ENCODE data around the gene DYRK4.

The DYRK4 gene

GRCh38 chr12:4610481-4610880, 48.5 kb downstream of the DYRK4 start:
- H3K4me1 ChIP-seq (ENCODE audit: control insufficient read depth, low read length): peaks cover 4% of the 10 kb centered on the region
- H3K9me3 ChIP-seq (ENCODE audit: control insufficient read depth, insufficient read depth, low read length): no peaks in the 10 kb centered on the region
- no peak overlapping the region for H3K4me2 ChIP-seq (ENCODE audit: low read length)
- peaks cover 20% of the 10 kb centered on the region for H3K36me3 ChIP-seq (ENCODE audit: control insufficient read depth, low read length)
- no peaks in the 10 kb centered on the region for H3K9me2 ChIP-seq (replicated peaks; ENCODE audit: control insufficient read depth, low read length)
- H3K27me3 ChIP-seq (ENCODE audit: control insufficient read depth, low read length): no peaks in the 10 kb centered on the region
- no peak overlapping the region for H3K4me3 ChIP-seq (ENCODE audit: low read length)
- H3F3A ChIP-seq (ENCODE audit: control insufficient read depth, insufficient read depth): no peaks in the 10 kb centered on the region
- no peak overlapping the region for H3K27ac ChIP-seq (ENCODE audit: low read depth, low read length)
- TF ChIP-seq CTCF (IDR thresholded peaks at IDR 0.05; ENCODE audit: low read depth, low read length, poor library complexity, severe bottlenecking): no peak
- no peak for TF ChIP-seq EZH2phosphoT487 (IDR thresholded peaks at IDR 0.05; ENCODE audit: borderline replicate concordance, low read length)
- H4K20me1 ChIP-seq (ENCODE audit: control insufficient read depth, insufficient read depth, low read depth, low read length): no peaks in the 10 kb centered on the region
- peaks cover 13% of the 10 kb centered on the region for H3K79me2 ChIP-seq (ENCODE audit: control insufficient read depth, low read length)

- H3K4me2 ChIP-seq (ENCODE audit: low read length): no peak overlapping the region
- no peaks in the 10 kb centered on the region for H3K79me2 ChIP-seq (ENCODE audit: control insufficient read depth, low read length)
- peaks cover 16% of the 10 kb centered on the region for H3K36me3 ChIP-seq (ENCODE audit: control insufficient read depth, low read length)
- H4K20me1 ChIP-seq (ENCODE audit: control insufficient read depth, insufficient read depth, low read depth, low read length): no peaks in the 10 kb centered on the region
- TF ChIP-seq EZH2phosphoT487 (IDR thresholded peaks at IDR 0.05; ENCODE audit: borderline replicate concordance, low read length): no peak
- TF ChIP-seq CTCF (IDR thresholded peaks at IDR 0.05; ENCODE audit: low read depth, low read length, poor library complexity, severe bottlenecking): no peak
- no peaks in the 10 kb centered on the region for H3K4me1 ChIP-seq (ENCODE audit: control insufficient read depth, low read length)
- H3K9me3 ChIP-seq (ENCODE audit: control insufficient read depth, insufficient read depth, low read length): no peaks in the 10 kb centered on the region
- no peak overlapping the region for H3K27ac ChIP-seq (ENCODE audit: low read depth, low read length)
- no peak overlapping the region for H3K4me3 ChIP-seq (ENCODE audit: low read length)
- no peaks in the 10 kb centered on the region for H3F3A ChIP-seq (ENCODE audit: control insufficient read depth, insufficient read depth)
- H3K27me3 ChIP-seq (ENCODE audit: control insufficient read depth, low read length): no peaks in the 10 kb centered on the region
- H3K9me2 ChIP-seq (replicated peaks; ENCODE audit: control insufficient read depth, low read length): no peaks in the 10 kb centered on the region
Observed at GRCh38 chr12:4615667-4616066, 53.7 kb downstream of the DYRK4 start.

- Histone ChIP-seq H3K36me3 (ENCODE audit: control insufficient read depth, low read length) (no peaks in the 10 kb centered on the region), H3F3A (ENCODE audit: control insufficient read depth, insufficient read depth) (no peaks in the 10 kb centered on the region), H3K79me2 (ENCODE audit: control insufficient read depth, low read length) (no peaks in the 10 kb centered on the region), H3K4me1 (ENCODE audit: control insufficient read depth, low read length) (no peaks in the 10 kb centered on the region), H3K4me2 (ENCODE audit: low read length) (no peak overlapping the region), H3K4me3 (ENCODE audit: low read length) (no peak overlapping the region), H3K9me2 (replicated peaks; ENCODE audit: control insufficient read depth, low read length) (no peaks in the 10 kb centered on the region), H3K9me3 (ENCODE audit: control insufficient read depth, insufficient read depth, low read length) (no peaks in the 10 kb centered on the region), H3K27me3 (ENCODE audit: control insufficient read depth, low read length) (no peaks in the 10 kb centered on the region), H3K27ac (ENCODE audit: low read depth, low read length) (no peak overlapping the region), H4K20me1 (ENCODE audit: control insufficient read depth, insufficient read depth, low read depth, low read length) (no peaks in the 10 kb centered on the region)
- TF ChIP-seq EZH2phosphoT487 (IDR thresholded peaks at IDR 0.05; ENCODE audit: borderline replicate concordance, low read length): no peak
- TF ChIP-seq CTCF (IDR thresholded peaks at IDR 0.05; ENCODE audit: low read depth, low read length, poor library complexity, severe bottlenecking): no peak
Observed at GRCh38 chr12:4621511-4621910, 59.5 kb downstream of the DYRK4 start.

- Histone ChIP-seq H3K4me3 (ENCODE audit: low read length) (no peak overlapping the region), H3K4me2 (ENCODE audit: low read length) (no peak overlapping the region), H3K9me2 (replicated peaks; ENCODE audit: control insufficient read depth, low read length) (no peaks in the 10 kb centered on the region), H3F3A (ENCODE audit: control insufficient read depth, insufficient read depth) (no peaks in the 10 kb centered on the region), H3K27ac (ENCODE audit: low read depth, low read length) (no peak overlapping the region), H3K9me3 (ENCODE audit: control insufficient read depth, insufficient read depth, low read length) (no peaks in the 10 kb centered on the region), H3K79me2 (ENCODE audit: control insufficient read depth, low read length) (no peaks in the 10 kb centered on the region), H3K36me3 (ENCODE audit: control insufficient read depth, low read length) (no peaks in the 10 kb centered on the region), H3K27me3 (ENCODE audit: control insufficient read depth, low read length) (peaks cover 10% of the 10 kb centered on the region), H4K20me1 (ENCODE audit: control insufficient read depth, insufficient read depth, low read depth, low read length) (no peaks in the 10 kb centered on the region), H3K4me1 (ENCODE audit: control insufficient read depth, low read length) (no peaks in the 10 kb centered on the region)
- TF ChIP-seq EZH2phosphoT487 (IDR thresholded peaks at IDR 0.05; ENCODE audit: borderline replicate concordance, low read length): no peak
- TF ChIP-seq CTCF (IDR thresholded peaks at IDR 0.05; ENCODE audit: low read depth, low read length, poor library complexity, severe bottlenecking): no peak
Observed at GRCh38 chr12:4626543-4626942, 64.5 kb downstream of the DYRK4 start.

Measured in DOHH2 (cell line).